Fibroblast of lung (primary cell): Measurements from ENCODE around the gene HUNK.

Experiments
- EZH2 ChIP-seq: IDR thresholded peaks from 2 replicates; pipeline ENCODE4 v1.5.1; 2012; ENCODE audit warnings: low read length, control low read depth, mild to moderate bottlenecking; ENCODE audit errors: missing control alignments
- TF ChIP-seq, protein P1 (sequence below), 2 donors: IDR thresholded peaks in 1 of 2; conservative IDR thresholded peaks in 1 of 2; 1 replicate in 1 of 2; 2 replicates in 1 of 2; pipeline ENCODE4 v1.5.1; 2011 to 2012; ENCODE audit warnings: low read length in 2 of 2, control low read depth in 1 of 2, inconsistent platforms in 1 of 2, low read depth in 1 of 2, mild to moderate bottlenecking in 1 of 2

DNA sequence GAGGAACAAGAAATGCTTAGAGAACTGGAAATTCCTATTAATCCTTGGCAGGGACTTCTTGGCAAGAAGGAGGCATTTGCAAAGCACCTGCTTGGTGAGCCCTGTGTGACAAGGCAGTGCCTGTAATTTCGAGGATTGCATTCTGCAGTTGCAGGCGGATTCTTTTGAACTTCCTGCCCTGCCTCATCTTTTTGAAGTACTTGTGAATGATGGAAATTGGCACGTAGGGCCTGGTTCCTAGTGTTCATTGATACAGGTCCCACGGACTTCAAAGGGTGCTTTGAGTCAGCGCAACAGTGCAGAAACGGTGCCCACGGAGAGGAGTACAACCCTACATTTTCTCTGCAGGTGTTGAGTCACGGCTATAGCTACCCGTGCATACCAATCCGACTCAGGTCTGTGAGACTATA is 6.4 kb downstream of the HUNK start:
- TF ChIP-seq EZH2: no peak
- TF ChIP-seq, protein P1, sequence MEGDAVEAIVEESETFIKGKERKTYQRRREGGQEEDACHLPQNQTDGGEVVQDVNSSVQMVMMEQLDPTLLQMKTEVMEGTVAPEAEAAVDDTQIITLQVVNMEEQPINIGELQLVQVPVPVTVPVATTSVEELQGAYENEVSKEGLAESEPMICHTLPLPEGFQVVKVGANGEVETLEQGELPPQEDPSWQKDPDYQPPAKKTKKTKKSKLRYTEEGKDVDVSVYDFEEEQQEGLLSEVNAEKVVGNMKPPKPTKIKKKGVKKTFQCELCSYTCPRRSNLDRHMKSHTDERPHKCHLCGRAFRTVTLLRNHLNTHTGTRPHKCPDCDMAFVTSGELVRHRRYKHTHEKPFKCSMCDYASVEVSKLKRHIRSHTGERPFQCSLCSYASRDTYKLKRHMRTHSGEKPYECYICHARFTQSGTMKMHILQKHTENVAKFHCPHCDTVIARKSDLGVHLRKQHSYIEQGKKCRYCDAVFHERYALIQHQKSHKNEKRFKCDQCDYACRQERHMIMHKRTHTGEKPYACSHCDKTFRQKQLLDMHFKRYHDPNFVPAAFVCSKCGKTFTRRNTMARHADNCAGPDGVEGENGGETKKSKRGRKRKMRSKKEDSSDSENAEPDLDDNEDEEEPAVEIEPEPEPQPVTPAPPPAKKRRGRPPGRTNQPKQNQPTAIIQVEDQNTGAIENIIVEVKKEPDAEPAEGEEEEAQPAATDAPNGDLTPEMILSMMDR (conservative IDR thresholded peaks at IDR 0.05 in 1 of 2, IDR thresholded peaks at IDR 0.05 in 1 of 2; ENCODE audit: low read depth in 1 of 2, low read length in 2 of 2): no peak
